ENCODE measurements around the gene EIF4G3.

The EIF4G3 gene

GRCh38 chr1:21123287-21123948, 53.3 kb downstream of the EIF4G3 start:
- no peaks in the 10 kb centered on the region for H3K27me3 ChIP-seq (ENCODE audit: control insufficient read depth, insufficient read depth, low read length)
- H3K9ac ChIP-seq (ENCODE audit: low read depth, low read length): no peak overlapping the region
- H3K27ac ChIP-seq (ENCODE audit: low read depth, low read length): no peak overlapping the region
- no peaks in the 10 kb centered on the region for H3K9me3 ChIP-seq (ENCODE audit: control insufficient read depth, insufficient read depth, low read length)
- peaks cover 13% of the 10 kb centered on the region; the same call in 1 of the 2 replicates for H3K4me1 ChIP-seq (ENCODE audit: control insufficient read depth, insufficient read depth, low read length)
- no peak overlapping the region for H3K4me3 ChIP-seq (ENCODE audit: low read depth, low read length)
- peaks cover 3% of the 10 kb centered on the region for H3K36me3 ChIP-seq (ENCODE audit: control insufficient read depth, insufficient read depth, low read length)

DNA sequence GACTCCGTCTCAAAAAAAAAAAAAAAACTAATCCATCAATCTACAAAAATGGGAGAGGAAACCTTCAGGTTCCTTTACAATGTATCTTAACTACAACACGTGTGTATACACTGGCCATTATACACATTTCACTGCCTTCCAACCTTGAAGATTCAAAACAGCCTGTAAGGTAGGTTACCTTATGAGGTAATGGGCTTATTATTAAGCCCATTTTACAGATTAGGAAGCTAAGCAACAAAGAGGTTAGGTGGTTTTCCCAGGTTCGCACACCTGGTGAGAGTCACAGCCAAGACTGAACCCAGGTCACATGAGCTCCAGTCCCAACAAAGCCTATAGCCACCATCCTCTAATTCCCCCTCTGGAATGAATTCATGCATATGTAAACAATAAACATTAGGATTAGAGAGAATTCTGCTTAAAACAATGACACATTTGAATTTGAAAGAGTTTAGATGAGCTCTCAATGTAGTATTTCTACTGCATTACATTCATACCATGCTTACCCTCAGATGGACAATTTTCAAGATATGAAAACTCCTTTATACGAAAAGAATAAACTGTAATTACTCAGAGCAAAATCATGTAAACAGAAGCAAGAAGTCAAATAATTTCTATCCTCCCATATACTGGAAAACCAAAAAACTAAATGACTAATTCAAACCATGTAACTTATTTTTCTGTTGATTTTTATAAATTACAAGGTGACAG, 54.8 kb downstream of the EIF4G3 start:
- Histone ChIP-seq H3K27ac (ENCODE audit: low read depth, low read length) (no peak overlapping the region), H3K4me1 (ENCODE audit: control insufficient read depth, insufficient read depth, low read length) (peaks cover 13% of the 10 kb centered on the region; the same call in 1 of the 2 replicates), H3K4me3 (ENCODE audit: low read depth, low read length) (no peak overlapping the region), H3K9ac (ENCODE audit: low read depth, low read length) (no peak overlapping the region), H3K27me3 (ENCODE audit: control insufficient read depth, insufficient read depth, low read length) (no peaks in the 10 kb centered on the region), H3K9me3 (ENCODE audit: control insufficient read depth, insufficient read depth, low read length) (no peaks in the 10 kb centered on the region), H3K36me3 (ENCODE audit: control insufficient read depth, insufficient read depth, low read length) (peaks cover 3% of the 10 kb centered on the region)

DNA sequence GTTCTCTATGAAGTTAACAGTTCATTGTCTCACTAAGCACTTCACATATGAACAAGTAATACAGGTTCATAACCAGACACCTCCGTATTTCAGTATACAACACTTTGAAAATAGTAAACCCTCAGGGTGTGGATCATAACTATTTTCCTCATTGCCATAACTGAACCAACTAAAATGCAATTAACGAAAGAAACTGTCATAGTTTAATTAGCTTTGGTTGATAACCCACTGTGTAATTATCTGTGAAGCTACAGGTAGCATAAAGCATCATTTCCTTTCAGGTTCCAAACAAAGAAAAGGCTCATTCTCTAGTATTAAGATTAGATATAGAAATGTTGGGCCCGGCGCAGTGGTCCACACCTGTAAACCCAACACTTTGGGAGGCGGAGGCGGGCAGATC, 58.5 kb downstream of the EIF4G3 start:
- no peak overlapping the region for H3K4me3 ChIP-seq (ENCODE audit: low read depth, low read length)
- H3K9me3 ChIP-seq (ENCODE audit: control insufficient read depth, insufficient read depth, low read length): no peaks in the 10 kb centered on the region
- no peak overlapping the region for H3K27ac ChIP-seq (ENCODE audit: low read depth, low read length)
- no peaks in the 10 kb centered on the region for H3K27me3 ChIP-seq (ENCODE audit: control insufficient read depth, insufficient read depth, low read length)
- no peaks in the 10 kb centered on the region; the same call in 1 of the 2 replicates for H3K36me3 ChIP-seq (ENCODE audit: control insufficient read depth, insufficient read depth, low read length)
- peaks cover 10% of the 10 kb centered on the region; the same call in 1 of the 2 replicates for H3K4me1 ChIP-seq (ENCODE audit: control insufficient read depth, insufficient read depth, low read length)
- H3K9ac ChIP-seq (ENCODE audit: low read depth, low read length): no peak overlapping the region

DNA sequence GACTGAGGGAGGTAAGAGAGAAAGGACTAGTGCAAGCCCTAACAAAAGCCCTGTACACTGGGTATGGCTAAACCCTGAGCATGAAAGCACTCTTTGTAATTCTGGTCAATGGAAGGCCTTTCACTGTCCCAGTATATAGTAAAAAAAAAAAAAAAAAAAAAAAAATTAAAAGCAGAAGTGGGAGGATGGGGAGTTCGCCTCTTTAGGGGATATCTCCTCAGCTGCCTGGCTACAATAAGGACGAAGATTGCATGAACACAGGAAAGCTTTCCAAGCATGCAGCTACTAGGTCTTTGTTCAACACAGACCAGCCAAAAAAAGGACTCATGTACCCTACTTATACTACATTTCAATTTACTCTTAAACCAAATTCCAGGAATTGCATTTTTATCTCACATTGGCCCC, 59.1 kb downstream of the EIF4G3 start:
- Histone ChIP-seq H3K4me1 (ENCODE audit: control insufficient read depth, insufficient read depth, low read length) (peaks cover 10% of the 10 kb centered on the region; the same call in 1 of the 2 replicates), H3K27me3 (ENCODE audit: control insufficient read depth, insufficient read depth, low read length) (no peaks in the 10 kb centered on the region), H3K36me3 (ENCODE audit: control insufficient read depth, insufficient read depth, low read length) (no peaks in the 10 kb centered on the region; the same call in 1 of the 2 replicates), H3K4me3 (ENCODE audit: low read depth, low read length) (no peak overlapping the region), H3K9ac (ENCODE audit: low read depth, low read length) (no peak overlapping the region), H3K9me3 (ENCODE audit: control insufficient read depth, insufficient read depth, low read length) (no peaks in the 10 kb centered on the region), H3K27ac (ENCODE audit: low read depth, low read length) (no peak overlapping the region)

DNA sequence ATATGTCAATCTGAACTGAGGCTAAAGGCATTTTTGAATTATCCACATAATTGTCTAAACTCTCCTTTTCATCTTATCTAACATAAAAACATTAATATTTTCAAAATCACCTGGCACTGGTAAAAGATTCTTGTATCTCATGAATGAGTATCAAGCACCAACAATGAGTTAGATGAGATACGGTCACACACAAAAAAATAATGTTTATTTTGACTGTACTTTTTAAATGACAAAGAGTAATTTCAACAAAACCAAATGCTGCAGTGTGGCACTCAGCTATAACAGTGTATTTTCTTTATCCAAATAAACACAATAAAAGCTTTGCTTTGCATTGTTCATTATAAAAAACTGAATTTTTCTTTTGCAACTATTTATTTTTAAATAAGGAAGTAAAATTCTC, 59.5 kb downstream of the EIF4G3 start:
- Histone ChIP-seq H3K27ac (ENCODE audit: low read depth, low read length) (no peak overlapping the region), H3K4me3 (ENCODE audit: low read depth, low read length) (no peak overlapping the region), H3K4me1 (ENCODE audit: control insufficient read depth, insufficient read depth, low read length) (peaks cover 5% of the 10 kb centered on the region; the same call in 1 of the 2 replicates)

DNA sequence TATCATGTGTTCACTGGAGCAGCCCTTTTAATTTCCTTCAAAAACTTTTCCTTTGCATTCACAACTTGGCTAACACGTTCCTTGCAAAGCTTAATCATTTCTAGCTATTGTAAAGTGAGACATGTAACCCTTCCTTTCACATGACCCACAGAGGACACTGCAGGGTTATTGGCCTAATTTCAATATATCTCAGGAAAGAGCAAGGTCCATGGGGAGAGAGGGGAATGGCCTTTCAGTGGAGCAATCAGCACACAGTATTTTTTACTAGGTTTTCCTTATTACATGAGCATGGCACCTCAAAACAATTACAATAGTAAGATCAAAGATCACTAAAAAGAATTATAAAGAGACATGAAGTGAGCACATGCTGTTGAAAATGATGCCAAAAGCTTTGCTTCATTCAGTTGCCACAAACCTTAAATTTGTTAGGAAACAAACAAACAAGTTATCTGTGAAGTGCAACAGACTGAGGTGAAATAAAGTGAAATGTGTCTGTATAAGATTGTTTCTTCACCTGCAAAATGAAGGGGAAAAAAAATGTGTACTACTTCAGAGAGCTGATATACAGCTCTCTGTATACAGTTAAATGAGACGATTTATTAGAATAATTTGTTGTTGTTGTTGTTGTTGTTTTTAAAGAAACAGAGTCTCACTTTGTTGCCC, 61.5 kb downstream of the EIF4G3 start:
- Histone ChIP-seq H3K4me3 (ENCODE audit: low read depth, low read length) (no peak overlapping the region), H3K9me3 (ENCODE audit: control insufficient read depth, insufficient read depth, low read length) (no peaks in the 10 kb centered on the region)

More for the DNA sequence above, 59.5 kb downstream of the EIF4G3 start:
- Histone ChIP-seq H3K9me3 (ENCODE audit: control insufficient read depth, insufficient read depth, low read length) (no peaks in the 10 kb centered on the region), H3K9ac (ENCODE audit: low read depth, low read length) (no peak overlapping the region), H3K36me3 (ENCODE audit: control insufficient read depth, insufficient read depth, low read length) (no peaks in the 10 kb centered on the region; the same call in 1 of the 2 replicates), H3K27me3 (ENCODE audit: control insufficient read depth, insufficient read depth, low read length) (no peaks in the 10 kb centered on the region)

GRCh38 chr1:21114431-21114830, 62.3 kb downstream of the EIF4G3 start:
- Histone ChIP-seq H3K9me3 (ENCODE audit: control insufficient read depth, insufficient read depth, low read length) (no peaks in the 10 kb centered on the region), H3K9ac (ENCODE audit: low read depth, low read length) (no peak overlapping the region), H3K4me3 (ENCODE audit: low read depth, low read length) (no peak overlapping the region), H3K4me1 (ENCODE audit: control insufficient read depth, insufficient read depth, low read length) (no peaks in the 10 kb centered on the region), H3K27ac (ENCODE audit: low read depth, low read length) (no peak overlapping the region), H3K36me3 (ENCODE audit: control insufficient read depth, insufficient read depth, low read length) (no peaks in the 10 kb centered on the region), H3K27me3 (ENCODE audit: control insufficient read depth, insufficient read depth, low read length) (no peaks in the 10 kb centered on the region)

More for the DNA sequence above, 61.5 kb downstream of the EIF4G3 start:
- Histone ChIP-seq H3K36me3 (ENCODE audit: control insufficient read depth, insufficient read depth, low read length) (no peaks in the 10 kb centered on the region), H3K4me1 (ENCODE audit: control insufficient read depth, insufficient read depth, low read length) (no peaks in the 10 kb centered on the region), H3K27me3 (ENCODE audit: control insufficient read depth, insufficient read depth, low read length) (no peaks in the 10 kb centered on the region), H3K9ac (ENCODE audit: low read depth, low read length) (no peak overlapping the region), H3K27ac (ENCODE audit: low read depth, low read length) (no peak overlapping the region)

DNA sequence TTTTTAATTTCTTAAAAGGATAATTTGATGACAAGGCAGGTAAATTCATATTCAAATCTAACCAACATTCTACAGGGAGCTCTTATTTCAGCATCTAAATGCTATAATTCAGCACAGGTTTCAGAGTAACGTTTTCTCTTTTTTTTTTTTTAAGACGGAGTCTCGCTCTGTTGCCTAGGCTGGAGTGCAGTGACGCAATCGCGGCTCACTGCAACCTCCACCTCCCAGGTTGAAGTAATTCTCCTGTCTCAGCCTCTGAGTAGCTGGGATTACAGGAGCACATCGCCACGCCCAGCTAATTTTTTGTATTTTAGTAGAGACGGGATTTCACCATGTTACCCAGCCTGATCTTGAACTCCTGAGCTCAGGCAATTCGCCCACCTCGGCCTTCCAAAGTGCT, 66.5 kb downstream of the EIF4G3 start:
- Histone ChIP-seq H3K9ac (ENCODE audit: low read depth, low read length) (no peak overlapping the region), H3K4me1 (ENCODE audit: control insufficient read depth, insufficient read depth, low read length) (no peaks in the 10 kb centered on the region), H3K27me3 (ENCODE audit: control insufficient read depth, insufficient read depth, low read length) (no peaks in the 10 kb centered on the region), H3K4me3 (ENCODE audit: low read depth, low read length) (no peak overlapping the region), H3K36me3 (ENCODE audit: control insufficient read depth, insufficient read depth, low read length) (no peaks in the 10 kb centered on the region), H3K27ac (ENCODE audit: low read depth, low read length) (no peak overlapping the region), H3K9me3 (ENCODE audit: control insufficient read depth, insufficient read depth, low read length) (no peaks in the 10 kb centered on the region)

DNA sequence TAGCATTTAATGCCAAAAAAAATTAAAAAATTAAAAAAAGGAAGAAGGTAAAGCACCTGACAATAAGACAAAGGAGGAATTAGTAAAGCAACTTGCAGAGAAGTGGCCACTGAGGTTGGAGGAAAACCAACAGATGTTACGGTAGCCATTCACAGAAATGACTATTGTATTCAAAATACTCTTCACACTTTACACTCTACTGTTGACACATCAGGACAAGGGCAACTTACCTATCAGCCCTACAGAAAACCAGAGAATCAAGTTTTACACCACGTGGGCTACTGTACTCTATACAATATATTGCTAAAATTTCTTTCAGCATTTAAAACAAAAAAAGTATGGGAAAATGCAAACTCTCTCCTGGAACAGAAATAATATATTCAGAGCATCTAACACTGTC, 70.0 kb downstream of the EIF4G3 start:
- Histone ChIP-seq H3K36me3 (ENCODE audit: control insufficient read depth, insufficient read depth, low read length) (peaks cover 7% of the 10 kb centered on the region), H3K4me1 (ENCODE audit: control insufficient read depth, insufficient read depth, low read length) (peaks cover 3% of the 10 kb centered on the region; the same call in 1 of the 2 replicates), H3K27ac (ENCODE audit: low read depth, low read length) (no peak overlapping the region), H3K9me3 (ENCODE audit: control insufficient read depth, insufficient read depth, low read length) (no peaks in the 10 kb centered on the region), H3K9ac (ENCODE audit: low read depth, low read length) (no peak overlapping the region), H3K4me3 (ENCODE audit: low read depth, low read length) (no peak overlapping the region), H3K27me3 (ENCODE audit: control insufficient read depth, insufficient read depth, low read length) (no peaks in the 10 kb centered on the region)

DNA sequence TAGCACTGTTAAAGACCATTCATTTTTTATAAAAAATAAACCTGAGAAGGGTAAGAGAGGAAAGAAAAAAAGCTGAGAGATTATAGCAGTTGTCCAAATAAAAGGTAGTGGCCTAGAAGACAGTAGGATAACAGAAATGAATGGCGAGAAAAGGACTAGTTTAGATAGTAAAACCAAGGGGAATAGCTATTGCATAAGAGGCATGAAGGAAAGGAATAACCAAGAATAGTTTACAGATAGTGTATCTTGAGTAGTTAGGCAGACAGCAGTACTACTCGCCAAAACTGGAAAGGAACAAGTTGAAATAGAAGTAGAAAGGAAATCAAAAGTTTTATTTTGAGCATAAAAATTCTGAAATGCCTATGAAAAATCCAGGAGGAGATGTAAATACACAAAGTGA, 70.5 kb downstream of the EIF4G3 start:
- no peaks in the 10 kb centered on the region for H3K27me3 ChIP-seq (ENCODE audit: control insufficient read depth, insufficient read depth, low read length)
- no peak overlapping the region for H3K4me3 ChIP-seq (ENCODE audit: low read depth, low read length)
- H3K4me1 ChIP-seq (ENCODE audit: control insufficient read depth, insufficient read depth, low read length): peaks cover 5% of the 10 kb centered on the region; the same call in 1 of the 2 replicates
- peaks cover 7% of the 10 kb centered on the region for H3K36me3 ChIP-seq (ENCODE audit: control insufficient read depth, insufficient read depth, low read length)
- H3K27ac ChIP-seq (ENCODE audit: low read depth, low read length): no peak overlapping the region
- no peaks in the 10 kb centered on the region for H3K9me3 ChIP-seq (ENCODE audit: control insufficient read depth, insufficient read depth, low read length)
- H3K9ac ChIP-seq (ENCODE audit: low read depth, low read length): no peak overlapping the region

DNA sequence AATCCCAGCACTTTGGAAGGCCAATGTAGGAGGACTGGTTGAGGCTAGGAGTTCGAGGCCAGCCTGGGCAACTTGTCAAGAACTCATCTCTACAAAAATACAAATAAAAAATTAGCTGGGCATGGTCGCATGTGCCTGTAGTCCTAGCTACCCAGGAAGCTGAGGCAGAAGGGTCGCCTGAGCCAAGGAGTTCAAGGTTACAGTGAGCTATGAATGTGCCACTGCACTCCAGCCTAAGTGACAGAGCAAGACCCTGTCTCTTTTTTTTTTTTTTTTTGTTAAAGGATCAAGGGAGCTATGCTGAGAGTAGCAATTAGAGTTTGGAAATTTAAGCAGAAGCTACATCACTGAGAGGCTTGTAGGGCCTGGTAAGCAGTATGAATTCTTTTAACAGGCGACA, 70.9 kb downstream of the EIF4G3 start:
- Histone ChIP-seq H3K36me3 (ENCODE audit: control insufficient read depth, insufficient read depth, low read length) (peaks cover 7% of the 10 kb centered on the region), H3K27ac (ENCODE audit: low read depth, low read length) (no peak overlapping the region)

More for the DNA sequence above, 70.9 kb downstream of the EIF4G3 start:
- Histone ChIP-seq H3K27me3 (ENCODE audit: control insufficient read depth, insufficient read depth, low read length) (no peaks in the 10 kb centered on the region), H3K9me3 (ENCODE audit: control insufficient read depth, insufficient read depth, low read length) (no peaks in the 10 kb centered on the region), H3K9ac (ENCODE audit: low read depth, low read length) (no peak overlapping the region), H3K4me3 (ENCODE audit: low read depth, low read length) (no peak overlapping the region), H3K4me1 (ENCODE audit: control insufficient read depth, insufficient read depth, low read length) (peaks cover 9% of the 10 kb centered on the region)

All from HUES48 (cell line).